Loucy (cell line): ENCODE results near the gene ARMC10.
"Not testable (repeated sequence)": the region's sequence is repeated elsewhere in the genome, so short reads cannot be mapped to it uniquely, and the experiment has no call there.

Source experiments
- H2AFZ ChIP-seq: fragments of 200-600 bp; sonication (generic); 2 replicates; pipeline ENCODE4 v1.6.0; 2016; ENCODE audit warnings: antibody characterized with exemption, mild to moderate bottlenecking, low read length, moderate library complexity
- H3F3A ChIP-seq: fragments of 200-600 bp; 2 replicates; pipeline ENCODE4 v1.6.0; 2016; ENCODE audit warnings: antibody characterized with exemption, low read depth, mild to moderate bottlenecking
- H3K27me3 ChIP-seq: fragments of 200-600 bp; sonication (generic); 2 replicates; pipeline ENCODE4 v1.6.1; 2014; ENCODE audit warnings: low read length, mild to moderate bottlenecking; ENCODE audit not compliant: insufficient read depth, poor library complexity, severe bottlenecking
- H3K36me3 ChIP-seq: fragments of 200-600 bp; sonication (generic); 2 replicates; pipeline ENCODE4 v1.6.1; 2016; ENCODE audit warnings: low read length; ENCODE audit not compliant: insufficient read depth
- H3K4me1 ChIP-seq: fragments of 200-600 bp; sonication (generic); 2 replicates; pipeline ENCODE4 v1.5.1; 2014; ENCODE audit warnings: low read length, mild to moderate bottlenecking; ENCODE audit not compliant: insufficient read depth, poor library complexity, severe bottlenecking
- H3K4me2 ChIP-seq: fragments of 200-600 bp; sonication (generic); 2 replicates; pipeline ENCODE4 v1.6.0; 2014; ENCODE audit warnings: antibody characterized with exemption, low read length, low read depth, mild to moderate bottlenecking; ENCODE audit not compliant: poor library complexity, severe bottlenecking
- H3K4me3 ChIP-seq: fragments of 200-600 bp; sonication (generic); 2 replicates; pipeline ENCODE4 v1.5.1; 2014; ENCODE audit warnings: low read length, mild to moderate bottlenecking, mixed read lengths; ENCODE audit not compliant: poor library complexity, severe bottlenecking
- H3K79me2 ChIP-seq: fragments of 200-600 bp; sonication (generic); 2 replicates; pipeline ENCODE4 v1.6.1; 2014; ENCODE audit warnings: low read length; ENCODE audit not compliant: insufficient read depth
- H3K9ac ChIP-seq: fragments of 200-600 bp; sonication (generic); 2 replicates; pipeline ENCODE4 v1.6.0; 2014; ENCODE audit warnings: mild to moderate bottlenecking, low read depth, low read length, moderate library complexity; ENCODE audit not compliant: poor library complexity, severe bottlenecking
- H3K9me2 ChIP-seq: fragments of 200-600 bp; sonication (generic); replicated peaks from 2 replicates; pipeline ENCODE4 v1.6.1; 2016; ENCODE audit warnings: low read depth, low read length, mixed read lengths
- H3K9me3 ChIP-seq: fragments of 200-600 bp; sonication (generic); 2 replicates; pipeline ENCODE4 v1.6.1; 2014; ENCODE audit warnings: mild to moderate bottlenecking, antibody characterized with exemption, low read length, low read depth; ENCODE audit not compliant: insufficient read depth
- H4K20me1 ChIP-seq: fragments of 200-600 bp; sonication (generic); 2 replicates; pipeline ENCODE4 v1.6.0; 2014; ENCODE audit warnings: antibody characterized with exemption, low read length, mild to moderate bottlenecking; ENCODE audit not compliant: insufficient read depth, poor library complexity, severe bottlenecking
- EZH2phosphoT487 ChIP-seq: fragments of 200-600 bp; IDR thresholded peaks from 2 replicates; pipeline ENCODE4 v1.6.1; 2018; ENCODE audit warnings: antibody characterized with exemption, mild to moderate bottlenecking, moderate library complexity, borderline replicate concordance
- TF ChIP-seq, protein P1 (sequence below): fragments of 200-600 bp; sonication (generic); conservative IDR thresholded peaks from 2 replicates; pipeline ENCODE4 v1.5.1; 2014; ENCODE audit warnings: mild to moderate bottlenecking, antibody characterized with exemption, low read length

The ARMC10 gene

DNA sequence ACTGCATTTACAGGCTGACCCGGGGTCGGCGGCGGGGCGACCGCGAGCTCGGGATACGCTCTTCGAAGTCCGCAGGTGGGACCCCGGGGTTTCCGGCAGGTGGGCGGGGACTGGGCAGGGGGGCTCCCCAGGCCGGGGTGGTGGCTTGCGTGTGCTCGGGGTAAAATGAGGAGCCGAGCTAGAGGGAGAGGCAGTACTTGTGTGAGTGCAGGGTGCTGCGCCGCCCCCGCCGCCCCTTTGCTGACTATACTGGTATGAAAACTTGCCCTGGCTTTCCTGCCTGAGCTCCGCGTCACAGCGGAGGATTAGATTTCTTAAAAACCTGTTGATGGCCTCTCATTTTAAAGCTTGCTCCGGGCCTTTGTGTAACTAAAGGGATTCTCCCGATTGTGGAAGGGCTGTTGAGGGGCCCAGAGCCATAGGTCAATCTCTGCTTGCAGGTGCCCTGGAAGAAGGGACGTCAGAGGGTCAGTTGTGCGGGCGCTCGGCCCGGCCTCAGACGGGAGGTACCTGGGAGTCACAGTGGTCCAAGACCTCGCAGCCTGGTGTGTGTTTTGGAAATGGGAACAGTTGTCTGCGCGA is 488 bp downstream of the ARMC10 start:
- H3K36me3 ChIP-seq = no peaks in the 10 kb centered on the region
- H3F3A ChIP-seq = no peaks in the 10 kb centered on the region
- H3K4me3 ChIP-seq = peak overlapping the region; percentile 88
- peak overlapping the region; percentile 85 for H3K9ac ChIP-seq
- H3K9me3 ChIP-seq = no peaks in the 10 kb centered on the region
- no peaks in the 10 kb centered on the region for H3K27me3 ChIP-seq
- peaks cover 34% of the 10 kb centered on the region for H3K4me1 ChIP-seq
- TF ChIP-seq, protein P1, sequence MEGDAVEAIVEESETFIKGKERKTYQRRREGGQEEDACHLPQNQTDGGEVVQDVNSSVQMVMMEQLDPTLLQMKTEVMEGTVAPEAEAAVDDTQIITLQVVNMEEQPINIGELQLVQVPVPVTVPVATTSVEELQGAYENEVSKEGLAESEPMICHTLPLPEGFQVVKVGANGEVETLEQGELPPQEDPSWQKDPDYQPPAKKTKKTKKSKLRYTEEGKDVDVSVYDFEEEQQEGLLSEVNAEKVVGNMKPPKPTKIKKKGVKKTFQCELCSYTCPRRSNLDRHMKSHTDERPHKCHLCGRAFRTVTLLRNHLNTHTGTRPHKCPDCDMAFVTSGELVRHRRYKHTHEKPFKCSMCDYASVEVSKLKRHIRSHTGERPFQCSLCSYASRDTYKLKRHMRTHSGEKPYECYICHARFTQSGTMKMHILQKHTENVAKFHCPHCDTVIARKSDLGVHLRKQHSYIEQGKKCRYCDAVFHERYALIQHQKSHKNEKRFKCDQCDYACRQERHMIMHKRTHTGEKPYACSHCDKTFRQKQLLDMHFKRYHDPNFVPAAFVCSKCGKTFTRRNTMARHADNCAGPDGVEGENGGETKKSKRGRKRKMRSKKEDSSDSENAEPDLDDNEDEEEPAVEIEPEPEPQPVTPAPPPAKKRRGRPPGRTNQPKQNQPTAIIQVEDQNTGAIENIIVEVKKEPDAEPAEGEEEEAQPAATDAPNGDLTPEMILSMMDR = no peak
- no peak for TF ChIP-seq EZH2phosphoT487
- peaks cover 24% of the 10 kb centered on the region for H3K79me2 ChIP-seq
- H4K20me1 ChIP-seq = no peaks in the 10 kb centered on the region
- peak overlapping the region; percentile 92 for H3K4me2 ChIP-seq
- no peaks in the 10 kb centered on the region for H3K9me2 ChIP-seq
- peak overlapping the region; percentile 75 for H2AFZ ChIP-seq

GRCh38 chr7:103076764-103077163 is 1.8 kb downstream of the ARMC10 start:
- H4K20me1 ChIP-seq = no peaks in the 10 kb centered on the region
- TF ChIP-seq, protein P1 = no peak
- H3K27me3 ChIP-seq = no peaks in the 10 kb centered on the region
- H3F3A ChIP-seq = no peaks in the 10 kb centered on the region
- H3K79me2 ChIP-seq = peaks cover 24% of the 10 kb centered on the region
- no peak overlapping the region for H3K9ac ChIP-seq
- peak overlapping the region; percentile 92 for H3K4me2 ChIP-seq
- peaks cover 34% of the 10 kb centered on the region for H3K4me1 ChIP-seq
- no peaks in the 10 kb centered on the region for H3K9me2 ChIP-seq
- no peaks in the 10 kb centered on the region for H3K36me3 ChIP-seq
- peak overlapping the region; percentile 88 for H3K4me3 ChIP-seq
- H3K9me3 ChIP-seq = no peaks in the 10 kb centered on the region
- H2AFZ ChIP-seq = no peak overlapping the region

DNA sequence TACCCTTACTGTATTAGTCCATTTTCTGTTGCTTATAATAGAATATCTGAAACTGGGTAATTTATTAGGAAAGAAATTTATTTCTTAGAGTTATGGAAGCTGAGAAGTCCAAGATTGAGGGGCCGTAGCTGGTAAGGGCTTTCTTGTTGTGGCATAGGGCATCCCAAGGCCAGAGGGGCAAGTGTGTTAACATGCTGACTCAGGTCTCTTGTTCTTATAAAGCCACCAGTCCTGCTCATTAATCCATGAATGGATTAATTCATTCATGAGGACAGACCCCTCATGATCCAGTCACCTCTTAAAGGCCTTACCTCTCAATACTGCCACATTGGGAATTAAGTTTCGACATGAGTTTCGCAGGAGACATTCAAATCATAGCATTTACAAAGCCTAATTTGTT is 2.4 kb downstream of the ARMC10 start:
- peak overlapping the region; percentile 92 for H3K4me2 ChIP-seq
- no peaks in the 10 kb centered on the region for H3K9me2 ChIP-seq
- no peaks in the 10 kb centered on the region for H3K9me3 ChIP-seq
- no peak for TF ChIP-seq EZH2phosphoT487
- TF ChIP-seq, protein P1 = no peak
- H3K79me2 ChIP-seq = peaks cover 24% of the 10 kb centered on the region
- peak overlapping the region; percentile 88 for H3K4me3 ChIP-seq
- H4K20me1 ChIP-seq = no peaks in the 10 kb centered on the region
- H3K9ac ChIP-seq = no peak overlapping the region
- H3K36me3 ChIP-seq = no peaks in the 10 kb centered on the region
- no peak overlapping the region for H2AFZ ChIP-seq
- peaks cover 37% of the 10 kb centered on the region for H3K4me1 ChIP-seq
- H3K27me3 ChIP-seq = no peaks in the 10 kb centered on the region
- no peaks in the 10 kb centered on the region for H3F3A ChIP-seq

DNA sequence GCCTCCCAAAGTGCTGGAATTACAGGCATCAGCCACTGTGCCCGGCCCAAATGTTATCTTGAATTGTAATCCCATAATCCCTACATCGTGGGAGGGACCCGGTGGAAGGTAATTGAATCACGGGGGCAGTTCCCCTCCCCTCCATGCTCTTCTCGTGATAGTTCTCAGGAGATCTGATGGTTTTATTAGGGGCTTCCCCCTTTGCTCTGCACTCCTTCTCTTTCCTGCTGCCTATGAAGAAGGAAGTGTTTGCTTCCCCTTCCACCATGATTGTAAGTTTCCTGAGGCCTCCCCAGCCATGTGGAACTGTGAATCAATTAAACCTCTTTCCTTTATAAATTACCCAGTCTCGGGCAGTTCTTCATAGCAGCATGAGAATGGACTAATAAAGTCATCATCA is 3.3 kb downstream of the ARMC10 start:
- Histone ChIP-seq H3K4me1 (peaks cover 37% of the 10 kb centered on the region), H3K79me2 (peaks cover 24% of the 10 kb centered on the region)
- H3K9me3 ChIP-seq, H3K36me3 ChIP-seq, H2AFZ ChIP-seq, H3K27me3 ChIP-seq, H3F3A ChIP-seq, H4K20me1 ChIP-seq, H3K9ac ChIP-seq, H3K9me2 ChIP-seq, H3K4me3 ChIP-seq, H3K4me2 ChIP-seq: not testable (repeated sequence)
